GM19452 (cell line): Measurements from ENCODE around the gene LMOD2.

ENCODE experiments used
- ATAC-seq: cut with Tn5 transposase; IDR thresholded peaks from one replicate; pipeline ENCODE4 v1.9.1; 2021; ENCODE audit not compliant: unreplicated experiment

LMOD2 gene

DNA sequence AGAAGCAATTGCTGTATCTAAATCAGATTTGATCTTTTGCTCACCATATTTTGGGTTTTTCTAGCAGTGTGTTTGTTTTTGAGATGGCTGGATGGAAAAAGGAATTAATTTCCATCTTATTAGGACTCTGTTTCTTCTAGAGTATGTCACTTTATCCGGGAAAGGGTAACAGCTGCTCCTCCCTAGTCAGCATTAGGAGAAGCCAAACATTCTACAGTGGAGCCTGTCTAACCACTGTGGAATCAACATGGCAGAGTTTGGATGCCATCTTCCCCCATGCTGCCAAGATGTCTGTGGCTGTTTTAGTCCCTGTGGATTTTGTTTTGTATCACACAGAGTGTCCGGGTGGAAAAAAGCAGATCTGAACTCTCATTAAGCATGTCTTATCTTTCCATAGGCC, 16.0 kb upstream of the LMOD2 start:
- ATAC-seq: no peak

DNA sequence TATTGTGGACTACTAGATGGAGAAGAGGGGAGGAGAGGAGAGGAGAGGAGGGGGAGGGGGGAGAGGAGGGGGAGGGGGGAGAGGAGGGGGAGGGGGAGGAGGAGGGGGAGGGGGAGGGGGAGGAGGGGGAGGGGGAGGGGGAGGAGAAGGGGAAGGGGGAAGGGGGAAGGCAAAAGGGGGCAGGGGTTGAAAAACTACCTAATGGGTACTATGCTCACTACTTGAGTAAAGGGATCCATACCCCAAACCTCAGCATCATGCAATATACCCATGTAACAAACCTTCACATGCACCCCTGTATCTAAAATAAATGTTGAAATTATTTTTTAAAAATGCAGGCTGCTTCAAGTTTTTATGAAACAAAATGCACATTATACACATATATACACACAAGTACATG, 15.1 kb upstream of the LMOD2 start:
- no peak for ATAC-seq

DNA sequence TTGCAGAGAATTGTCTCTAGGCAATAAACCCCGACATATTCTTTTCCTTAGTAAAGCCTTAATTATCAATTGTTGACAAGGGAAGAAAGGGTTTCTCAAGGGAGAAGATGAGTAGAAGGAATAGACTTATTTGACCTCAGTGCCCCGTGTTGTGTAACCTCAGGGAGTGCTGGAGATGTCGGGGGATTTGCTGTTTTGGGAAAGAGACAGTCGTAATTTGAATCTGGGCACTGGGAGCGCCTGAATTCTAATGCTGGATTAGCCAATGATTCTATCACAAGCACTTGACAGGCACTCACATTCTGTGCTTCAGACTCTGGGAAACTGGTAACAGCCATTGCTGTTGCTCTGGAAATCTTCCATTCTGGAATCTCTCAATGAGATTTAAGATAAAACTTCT, 13.8 kb upstream of the LMOD2 start:
- ATAC-seq: no peak

DNA sequence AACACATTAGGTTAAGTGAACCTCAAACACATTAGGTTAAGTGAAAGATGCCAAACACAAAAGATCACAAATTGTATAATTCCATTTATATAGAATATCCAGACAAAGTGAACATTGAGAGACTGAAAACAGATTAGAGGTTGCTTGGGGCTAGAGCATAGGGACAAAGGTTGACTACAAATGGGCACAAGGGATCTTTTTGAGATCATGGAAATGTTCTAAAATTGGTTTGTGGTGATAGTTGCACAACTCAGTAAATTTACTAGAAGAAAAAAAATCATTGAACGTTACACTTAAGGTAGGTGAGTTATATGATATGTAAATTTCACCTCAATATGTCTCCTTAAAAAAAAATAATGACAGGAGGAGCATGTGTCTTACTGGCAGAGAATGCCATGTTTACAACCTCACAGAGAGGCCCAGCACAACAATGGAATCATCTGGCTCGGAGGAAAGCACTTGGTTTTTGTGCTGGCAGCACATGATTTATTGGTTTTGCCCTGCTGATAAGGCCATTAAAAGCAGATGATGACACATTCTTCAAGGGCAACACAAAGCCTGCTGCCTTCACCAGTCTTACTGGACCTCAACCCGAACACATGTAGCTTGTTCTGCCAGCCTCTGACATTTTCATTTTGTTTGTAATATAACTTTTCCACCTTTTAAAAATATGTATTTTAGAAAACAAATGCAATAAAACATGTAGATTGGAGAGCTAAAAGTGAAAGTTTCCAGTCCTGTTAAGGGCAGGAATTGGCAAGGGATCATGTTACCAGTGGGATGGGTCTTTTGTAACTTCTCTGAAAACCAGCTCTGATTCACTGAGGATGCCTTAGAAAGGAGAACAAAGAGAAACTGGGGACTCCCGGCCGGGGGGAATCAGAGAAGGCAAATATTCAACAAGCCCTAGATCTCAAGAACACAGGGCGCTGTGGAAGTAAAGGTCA, 11.9 kb upstream of the LMOD2 start:
- ATAC-seq: no peak

DNA sequence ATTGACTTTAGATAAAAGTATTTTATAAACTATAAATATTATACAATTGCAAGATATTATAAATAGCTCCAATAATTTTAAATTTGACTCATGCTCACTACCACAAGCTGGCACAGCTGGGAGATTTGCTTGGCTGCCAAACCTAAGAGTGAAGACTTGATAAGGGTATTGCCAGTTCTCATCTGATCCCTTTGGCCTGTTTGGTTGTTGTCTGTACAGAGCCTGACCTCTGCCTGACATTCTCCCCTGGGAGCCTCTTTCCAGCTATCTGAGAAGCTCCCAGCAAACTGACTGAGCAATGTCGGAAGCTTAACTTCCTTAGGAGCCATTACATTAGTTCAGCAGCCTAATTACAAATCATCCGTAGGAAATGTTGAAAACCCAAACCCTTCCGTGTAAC, 10.2 kb upstream of the LMOD2 start:
- no peak for ATAC-seq

DNA sequence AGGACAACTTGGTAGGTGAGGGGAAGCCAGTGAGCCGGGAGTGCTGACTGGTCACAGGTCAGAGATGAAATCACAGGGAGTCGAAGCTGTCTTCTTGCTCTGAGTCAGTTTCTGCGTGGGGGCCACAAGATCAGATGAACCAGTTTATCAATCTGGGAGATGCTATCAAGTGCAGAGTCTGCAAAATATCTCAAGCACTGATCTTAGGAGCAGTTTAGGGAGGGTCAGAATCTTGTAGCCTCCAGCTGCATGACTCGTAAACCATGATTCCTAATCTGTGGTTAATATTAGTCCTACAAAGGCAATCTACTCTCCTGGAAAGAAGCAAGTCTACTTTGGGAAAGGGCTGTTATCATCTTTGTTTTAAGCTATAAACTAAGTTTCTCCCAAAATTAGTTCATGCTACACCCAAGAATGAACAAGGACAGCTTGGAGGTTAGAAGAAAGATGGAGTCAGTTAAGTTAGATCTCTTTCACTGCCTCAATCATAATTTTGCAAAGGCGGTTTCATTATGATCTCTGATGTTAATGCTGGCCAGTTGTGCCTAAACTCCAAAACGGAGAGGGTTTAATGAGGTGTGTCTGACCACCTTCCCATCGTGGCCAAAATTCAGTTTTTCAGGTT, 8.4 kb upstream of the LMOD2 start:
- no peak for ATAC-seq

DNA sequence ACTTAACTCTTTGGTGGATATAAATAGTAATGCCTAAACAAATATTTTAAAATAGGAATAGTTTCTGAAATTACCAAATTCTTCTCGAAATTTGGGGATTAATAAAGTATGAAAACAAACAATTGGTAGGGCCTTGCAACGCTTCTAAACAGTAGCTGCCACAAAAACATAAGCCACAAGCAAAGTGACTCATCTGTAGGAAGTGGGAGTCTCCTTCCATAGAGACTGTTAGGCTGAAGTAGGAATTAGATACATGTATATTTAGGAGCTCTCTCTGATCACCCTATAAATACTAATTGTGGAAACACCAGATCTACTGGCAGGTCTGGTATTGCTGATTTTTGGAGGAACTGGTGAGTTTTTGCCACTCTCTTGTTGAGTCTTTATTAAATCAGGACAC, 5.7 kb upstream of the LMOD2 start:
- no peak for ATAC-seq

DNA sequence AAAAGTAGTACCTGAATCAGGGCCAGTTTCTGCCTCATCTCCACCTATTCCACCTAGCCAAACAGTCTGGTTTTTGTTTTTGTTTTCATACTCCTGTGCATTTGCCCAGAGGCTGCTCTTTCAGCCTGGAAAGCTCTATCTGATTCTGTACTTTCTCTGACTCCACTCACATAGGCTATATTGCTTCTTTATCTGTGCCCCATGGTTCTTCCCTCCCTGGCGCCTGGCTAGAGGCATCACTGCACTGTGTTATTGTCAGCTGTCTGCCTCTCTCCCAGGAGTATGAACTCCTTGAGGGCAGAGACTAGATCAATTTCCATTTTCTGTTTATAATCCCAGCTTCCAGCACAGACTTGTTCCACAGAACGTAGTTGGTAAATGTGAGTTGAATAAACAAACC, 5.1 kb upstream of the LMOD2 start:
- no peak for ATAC-seq

DNA sequence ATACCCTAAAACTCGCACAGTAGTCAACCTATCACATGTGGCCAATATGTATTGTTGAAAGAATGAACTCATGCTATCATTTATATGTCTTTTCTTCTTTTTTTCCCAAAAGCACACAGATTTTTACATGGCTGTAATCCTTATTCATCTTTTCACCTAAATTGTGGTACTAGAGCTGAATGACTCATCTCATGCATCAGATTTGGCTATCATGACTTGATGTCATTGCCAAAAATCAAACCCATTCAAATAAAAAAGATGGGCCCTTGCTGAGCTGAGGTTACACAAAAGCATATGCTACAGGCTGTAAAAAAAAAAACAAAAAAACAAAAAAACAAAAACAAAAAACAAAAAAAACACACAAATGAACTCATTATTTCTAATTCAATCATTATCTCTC, 3.3 kb upstream of the LMOD2 start:
- no peak for ATAC-seq

DNA sequence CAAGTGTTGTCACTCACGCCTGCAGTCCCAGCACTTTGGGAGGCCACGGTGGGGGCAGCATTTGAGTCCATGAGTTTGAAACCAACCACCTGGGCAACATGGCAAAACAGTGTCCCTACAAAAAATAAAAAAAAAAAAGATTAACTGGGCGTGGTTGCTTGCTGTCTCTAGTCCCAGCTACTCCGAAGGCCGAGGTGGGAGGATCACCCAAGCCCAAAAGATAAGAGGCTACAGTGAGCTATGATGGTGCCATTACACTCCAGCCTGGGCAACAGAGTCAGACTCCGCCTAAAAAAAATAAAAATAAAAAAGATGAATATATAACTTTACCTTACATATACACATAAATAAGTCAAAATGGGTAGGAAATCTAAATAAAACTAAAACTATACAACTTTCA, 2.5 kb upstream of the LMOD2 start:
- ATAC-seq: no peak

DNA sequence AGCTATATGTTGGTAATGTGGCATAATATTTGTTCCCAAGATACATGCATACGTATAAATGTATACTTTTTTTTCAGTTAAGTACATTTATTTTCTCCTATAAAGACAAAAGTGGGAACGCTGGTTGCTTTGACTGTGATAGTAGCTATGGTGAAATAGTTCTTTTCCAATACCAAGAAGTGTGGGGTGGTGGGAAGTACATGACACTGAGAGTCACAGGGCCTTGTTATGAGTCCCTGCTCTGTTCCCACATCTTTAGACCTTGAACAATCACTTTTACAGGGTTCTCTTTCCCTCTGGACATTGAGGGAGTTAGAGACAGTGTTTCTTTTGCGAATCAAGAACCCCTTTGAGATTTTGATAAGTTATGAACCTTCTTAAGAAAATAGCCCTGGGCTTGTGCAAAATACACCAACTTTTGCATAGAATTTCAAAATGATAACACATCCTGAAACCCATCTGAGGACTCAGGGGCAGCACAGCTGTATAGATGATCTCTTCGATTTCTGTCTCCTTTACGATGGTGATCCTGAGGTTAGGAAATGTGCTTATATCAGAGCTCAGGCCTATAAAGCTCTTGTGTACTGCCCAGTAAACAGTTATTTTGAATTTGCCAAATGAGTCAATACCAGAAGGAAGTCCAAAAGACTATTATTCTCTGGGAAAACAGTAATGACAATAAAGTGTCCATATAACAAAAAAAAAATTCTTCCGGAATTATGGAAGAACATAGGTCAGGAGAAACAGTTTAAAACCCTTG, 1.1 kb downstream of the LMOD2 start:
- ATAC-seq: no peak

DNA sequence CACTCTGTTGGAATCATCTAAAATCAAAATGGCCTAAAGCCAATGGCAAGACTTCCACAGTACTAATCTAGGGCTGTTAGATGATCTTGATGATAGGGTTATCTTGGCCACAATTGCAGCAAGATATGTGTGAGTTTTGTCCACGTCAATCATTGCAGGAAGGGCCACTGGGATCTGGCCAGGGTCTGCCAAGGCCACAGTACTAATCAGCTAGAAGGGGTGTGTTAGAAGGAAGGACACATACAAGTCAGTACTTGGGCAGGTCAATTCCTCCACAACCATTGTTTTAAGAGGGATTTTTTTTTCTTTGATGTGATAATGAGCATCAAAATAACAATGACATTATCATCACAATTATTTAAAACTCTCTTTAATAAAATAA, 1.6 kb downstream of the LMOD2 start:
- ATAC-seq: no peak

DNA sequence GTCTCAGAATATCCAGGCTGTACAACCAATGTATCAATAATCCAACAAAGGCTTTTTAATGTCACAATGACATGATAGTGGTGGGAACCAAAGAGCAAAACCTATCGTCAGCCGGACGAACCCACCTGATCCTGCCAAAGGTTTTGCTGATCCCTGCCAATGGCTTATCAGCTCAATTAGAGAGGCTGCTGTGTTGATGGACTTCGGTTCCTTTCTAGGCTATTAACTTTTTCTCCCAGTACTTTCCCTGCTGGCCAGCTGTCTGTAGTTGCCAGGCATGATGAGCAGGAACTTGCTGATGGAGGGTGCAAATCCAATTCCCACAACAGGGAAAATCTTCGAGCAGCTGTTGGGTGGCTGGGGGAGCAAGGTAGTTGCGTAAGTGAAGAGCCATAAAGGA, 2.4 kb downstream of the LMOD2 start:
- no peak for ATAC-seq

DNA sequence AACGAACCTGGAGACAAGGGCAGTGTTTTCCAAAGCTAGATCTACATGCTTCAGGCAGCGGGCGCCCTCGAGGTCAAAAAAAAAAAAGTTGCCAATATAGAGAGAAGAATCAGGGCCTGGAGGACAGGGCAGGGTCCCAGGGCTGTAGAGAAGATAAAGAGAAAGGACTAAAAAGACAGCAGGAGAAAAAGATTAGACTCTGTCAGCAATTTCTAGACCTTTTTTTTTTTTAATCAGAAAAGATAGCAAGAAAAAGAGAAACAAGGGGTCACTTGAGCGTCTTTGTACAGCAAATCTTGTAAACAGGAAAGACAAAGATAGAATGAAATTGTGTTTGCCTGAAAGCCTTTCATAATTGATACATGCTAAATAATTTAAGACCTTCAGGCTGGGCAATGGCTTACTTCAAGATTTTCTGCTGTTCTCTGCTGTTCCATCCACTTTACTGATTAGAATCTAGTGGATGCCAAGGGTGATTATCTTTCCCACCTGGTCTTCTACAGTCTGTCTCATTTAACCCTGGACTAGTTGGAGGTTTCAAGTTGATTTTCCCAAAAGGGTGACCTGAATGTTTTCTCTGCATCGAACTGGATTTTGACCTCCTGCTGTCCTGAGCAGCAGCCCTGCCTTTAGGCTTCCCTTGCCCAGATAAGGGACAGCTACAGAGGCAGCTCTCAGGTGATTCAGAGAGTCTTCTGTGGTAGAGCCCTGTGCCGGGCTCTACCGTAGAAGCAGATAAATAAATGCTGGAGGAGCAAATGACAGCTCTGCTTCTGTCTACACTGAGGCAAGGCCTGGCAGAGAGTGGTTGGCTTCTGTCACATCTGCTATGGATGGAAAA, 5.1 kb downstream of the LMOD2 start:
- ATAC-seq: no peak

DNA sequence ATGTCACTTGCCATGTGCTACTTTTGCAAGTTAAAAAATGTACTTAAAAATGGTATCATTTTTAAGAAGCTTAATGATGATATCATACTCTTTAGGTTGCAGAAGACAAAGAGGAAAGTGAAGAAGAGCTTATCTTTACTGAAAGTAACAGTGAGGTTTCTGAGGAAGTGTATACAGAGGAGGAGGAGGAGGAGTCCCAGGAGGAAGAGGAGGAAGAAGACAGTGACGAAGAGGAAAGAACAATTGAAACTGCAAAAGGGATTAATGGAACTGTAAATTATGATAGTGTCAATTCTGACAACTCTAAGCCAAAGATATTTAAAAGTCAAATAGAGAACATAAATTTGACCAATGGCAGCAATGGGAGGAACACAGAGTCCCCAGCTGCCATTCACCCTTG, 6.1 kb downstream of the LMOD2 start:
- ATAC-seq: no peak

DNA sequence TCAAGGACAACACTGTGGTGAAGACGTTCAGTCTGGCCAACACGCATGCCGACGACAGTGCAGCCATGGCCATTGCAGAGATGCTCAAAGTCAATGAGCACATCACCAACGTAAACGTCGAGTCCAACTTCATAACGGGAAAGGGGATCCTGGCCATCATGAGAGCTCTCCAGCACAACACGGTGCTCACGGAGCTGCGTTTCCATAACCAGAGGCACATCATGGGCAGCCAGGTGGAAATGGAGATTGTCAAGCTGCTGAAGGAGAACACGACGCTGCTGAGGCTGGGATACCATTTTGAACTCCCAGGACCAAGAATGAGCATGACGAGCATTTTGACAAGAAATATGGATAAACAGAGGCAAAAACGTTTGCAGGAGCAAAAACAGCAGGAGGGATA, 6.6 kb downstream of the LMOD2 start:
- ATAC-seq: no peak

DNA sequence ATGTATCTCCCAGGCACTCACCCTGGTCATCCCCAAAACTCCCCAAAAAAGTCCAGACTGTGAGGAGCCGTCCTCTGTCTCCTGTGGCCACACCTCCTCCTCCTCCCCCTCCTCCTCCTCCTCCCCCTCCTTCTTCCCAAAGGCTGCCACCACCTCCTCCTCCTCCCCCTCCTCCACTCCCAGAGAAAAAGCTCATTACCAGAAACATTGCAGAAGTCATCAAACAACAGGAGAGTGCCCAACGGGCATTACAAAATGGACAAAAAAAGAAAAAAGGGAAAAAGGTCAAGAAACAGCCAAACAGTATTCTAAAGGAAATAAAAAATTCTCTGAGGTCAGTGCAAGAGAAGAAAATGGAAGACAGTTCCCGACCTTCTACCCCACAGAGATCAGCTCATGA, 7.1 kb downstream of the LMOD2 start:
- ATAC-seq: no peak

DNA sequence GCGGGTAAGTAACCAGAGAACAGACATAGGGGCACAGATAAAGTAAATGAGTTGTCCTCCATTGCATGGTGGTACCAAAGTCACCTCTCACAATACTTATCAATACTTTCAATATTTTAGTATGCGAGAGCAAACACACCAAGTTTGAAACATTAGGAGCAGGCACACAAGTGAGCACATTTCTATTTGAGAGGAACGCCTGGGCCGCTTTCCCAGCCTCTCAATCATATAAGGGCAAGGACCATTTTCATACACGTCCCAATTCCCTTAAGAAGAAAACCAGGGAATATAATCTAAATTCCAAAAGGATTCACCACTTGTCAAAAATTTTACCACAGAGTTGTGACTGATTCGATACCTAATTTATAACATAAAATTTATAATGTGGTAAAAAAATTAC, 7.5 kb downstream of the LMOD2 start:
- no peak for ATAC-seq

DNA sequence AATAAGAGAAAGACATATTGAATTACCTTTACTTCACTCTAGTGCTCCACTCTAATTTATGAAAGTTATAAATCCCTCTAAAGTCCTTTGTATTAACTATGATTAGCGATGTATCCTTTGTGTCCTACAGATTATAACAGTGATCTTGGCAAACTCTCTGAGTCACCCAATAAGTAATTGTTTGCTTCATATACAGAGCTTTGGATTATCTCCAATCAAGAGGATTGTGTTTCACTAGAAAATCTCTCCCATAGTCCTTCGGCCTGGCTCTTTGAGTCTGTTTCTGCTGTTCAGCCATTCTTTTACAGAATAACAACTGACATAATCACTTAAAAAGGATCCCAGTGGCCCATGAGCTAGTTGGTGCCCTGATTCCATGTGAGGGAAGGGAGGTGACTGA, 9.5 kb downstream of the LMOD2 start:
- no peak for ATAC-seq

DNA sequence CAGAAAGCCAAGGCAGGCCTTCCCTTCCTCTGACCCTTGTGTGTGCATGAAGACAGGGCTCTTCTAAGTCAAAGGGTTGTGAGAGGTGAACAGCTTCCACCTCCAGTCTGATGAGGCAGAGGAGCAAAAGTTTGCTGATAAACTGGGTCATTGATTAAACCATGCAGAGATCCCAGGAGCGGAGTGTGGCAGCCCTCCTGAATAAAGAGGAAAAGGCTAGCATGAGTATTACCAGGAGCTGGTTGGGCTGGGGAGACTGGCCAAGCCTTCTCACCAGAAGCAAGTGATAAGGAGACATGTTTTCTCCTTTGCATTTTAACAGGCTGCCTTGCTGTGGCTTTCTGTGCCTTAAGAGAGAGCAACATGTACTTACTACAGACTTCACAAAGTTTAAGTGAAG, 10.2 kb downstream of the LMOD2 start:
- ATAC-seq: no peak

DNA sequence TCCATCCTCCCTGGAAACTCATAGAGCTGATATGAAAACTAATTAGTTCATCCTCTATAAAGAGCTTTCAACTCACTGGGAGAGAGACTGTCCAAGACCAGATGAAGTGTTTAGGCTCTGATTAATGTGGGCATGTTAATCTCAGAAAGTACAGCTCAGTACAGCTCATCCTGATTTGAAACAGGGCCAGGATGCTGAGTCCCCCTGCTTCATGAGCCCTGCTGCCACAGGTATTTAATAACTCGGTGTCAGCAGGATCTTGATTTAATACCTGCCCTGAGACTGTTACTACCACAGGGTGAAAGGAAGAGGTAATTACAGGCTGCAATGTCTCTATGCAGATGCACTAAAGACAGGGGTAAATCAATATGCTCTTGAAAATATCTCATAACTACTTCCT, 10.8 kb downstream of the LMOD2 start:
- no peak for ATAC-seq
